Chondrocyte (in vitro differentiated cells): ENCODE data around the gene KLHL30. TPM values are rescaled to one million over a fixed set of nuclear protein-coding genes. Genes with fewer than 3 reads are reported as not detected.

Experiments
- DNase-seq: peaks from one replicate; pipeline ENCODE4 v3.0.0; 2021; ENCODE audit warnings: mixed read lengths, low spot score
- H3K27ac Mint-ChIP-seq: one replicate; pipeline ENCODE4 v1.8.0; 2021; ENCODE audit warnings: mild to moderate bottlenecking, moderate library complexity, mixed read lengths; ENCODE audit not compliant: unreplicated experiment
- H3K27me3 Mint-ChIP-seq: 2 replicates; pipeline ENCODE4 v1.8.0; 2021; ENCODE audit warnings: low read depth, mixed read lengths
- H3K36me3 Mint-ChIP-seq: 2 replicates; pipeline ENCODE4 v1.8.0; 2021; ENCODE audit warnings: low read depth, mixed read lengths
- H3K4me1 Mint-ChIP-seq: 2 replicates; pipeline ENCODE4 v1.8.0; 2021; ENCODE audit warnings: low read depth, mild to moderate bottlenecking, mixed read lengths
- H3K4me3 Mint-ChIP-seq: one replicate; pipeline ENCODE4 v1.8.0; 2021; ENCODE audit warnings: mild to moderate bottlenecking, moderate library complexity, mixed read lengths; ENCODE audit not compliant: unreplicated experiment
- H3K9me3 Mint-ChIP-seq: 2 replicates; pipeline ENCODE4 v1.8.0; 2021; ENCODE audit warnings: low read depth, mixed read lengths
- total RNA-seq: library from RNA; stranded (reverse); gene quantifications from 3 replicates; pipeline ENCODE4 v1.2.1, GENCODE V29; 2021
- TF ChIP-seq, protein P1 (sequence below): fragments of 200-600 bp; sonication (generic); IDR thresholded peaks from 2 replicates; pipeline ENCODE4 v1.5.0; 2021; ENCODE audit warnings: antibody characterized with exemption, mild to moderate bottlenecking, moderate library complexity

The KLHL30 gene
- total RNA-seq, 1 donor from 2014 or later = 25.6 TPM

- Mint-ChIP-seq H3K27ac (no peak overlapping the region), H3K9me3 (no peaks in the 10 kb centered on the region), H3K36me3 (no peaks in the 10 kb centered on the region), H3K4me3 (no peak overlapping the region), H3K4me1 (no peaks in the 10 kb centered on the region), H3K27me3 (no peaks in the 10 kb centered on the region)
- peak; percentile 93 for DNase-seq
- TF ChIP-seq, protein P1, sequence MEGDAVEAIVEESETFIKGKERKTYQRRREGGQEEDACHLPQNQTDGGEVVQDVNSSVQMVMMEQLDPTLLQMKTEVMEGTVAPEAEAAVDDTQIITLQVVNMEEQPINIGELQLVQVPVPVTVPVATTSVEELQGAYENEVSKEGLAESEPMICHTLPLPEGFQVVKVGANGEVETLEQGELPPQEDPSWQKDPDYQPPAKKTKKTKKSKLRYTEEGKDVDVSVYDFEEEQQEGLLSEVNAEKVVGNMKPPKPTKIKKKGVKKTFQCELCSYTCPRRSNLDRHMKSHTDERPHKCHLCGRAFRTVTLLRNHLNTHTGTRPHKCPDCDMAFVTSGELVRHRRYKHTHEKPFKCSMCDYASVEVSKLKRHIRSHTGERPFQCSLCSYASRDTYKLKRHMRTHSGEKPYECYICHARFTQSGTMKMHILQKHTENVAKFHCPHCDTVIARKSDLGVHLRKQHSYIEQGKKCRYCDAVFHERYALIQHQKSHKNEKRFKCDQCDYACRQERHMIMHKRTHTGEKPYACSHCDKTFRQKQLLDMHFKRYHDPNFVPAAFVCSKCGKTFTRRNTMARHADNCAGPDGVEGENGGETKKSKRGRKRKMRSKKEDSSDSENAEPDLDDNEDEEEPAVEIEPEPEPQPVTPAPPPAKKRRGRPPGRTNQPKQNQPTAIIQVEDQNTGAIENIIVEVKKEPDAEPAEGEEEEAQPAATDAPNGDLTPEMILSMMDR = no peak
Observed at GRCh38 chr2:238130111-238130695, 8.3 kb upstream of the KLHL30 start.

DNA sequence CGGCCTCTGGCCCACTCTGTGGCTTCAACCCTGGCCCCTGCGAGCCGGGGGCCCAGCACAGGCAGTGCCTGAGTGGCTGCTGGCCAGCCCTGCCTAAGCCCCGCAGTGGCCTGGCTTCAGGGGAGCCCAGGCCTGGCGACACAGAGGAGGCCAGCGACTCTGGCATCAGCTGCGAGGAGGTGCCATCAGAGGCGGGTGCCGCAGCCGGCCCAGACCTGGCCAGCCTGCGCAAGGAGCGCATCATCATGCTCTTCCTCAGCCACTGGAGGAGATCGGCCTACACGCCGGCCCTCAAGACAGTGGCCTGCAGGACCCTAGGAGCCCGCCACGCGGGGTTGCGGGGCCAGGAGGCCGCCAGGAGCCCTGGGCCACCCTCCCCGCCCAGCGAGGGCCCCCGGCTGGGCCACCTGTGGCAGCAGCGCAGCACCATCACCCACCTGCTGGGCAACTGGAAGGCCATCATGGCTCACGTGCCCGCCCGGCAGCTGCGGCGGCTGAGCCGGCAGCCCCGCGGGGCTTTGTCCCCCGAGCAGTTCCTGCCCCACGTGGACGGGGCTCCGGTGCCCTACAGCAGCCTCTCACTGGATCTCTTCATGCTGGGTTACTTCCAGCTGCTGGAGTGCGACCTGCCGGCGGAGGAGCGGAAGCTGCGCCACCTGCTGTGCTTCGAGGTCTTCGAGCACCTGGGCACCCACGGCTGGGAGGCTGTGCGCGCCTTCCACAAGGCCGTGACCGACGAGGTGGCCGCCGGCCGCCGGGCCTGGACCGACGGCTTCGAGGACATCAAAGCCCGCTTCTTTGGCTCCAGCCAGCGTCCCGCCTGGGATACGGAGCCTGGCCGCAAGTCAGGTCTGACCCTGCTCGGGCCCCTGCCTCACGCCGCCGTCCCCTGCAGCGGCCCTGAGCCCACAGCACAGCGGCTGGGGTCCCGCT lies 7.5 kb upstream of the KLHL30 start:
- TF ChIP-seq, protein P1 = no peak
- Mint-ChIP-seq H3K9me3 (no peaks in the 10 kb centered on the region), H3K4me3 (no peak overlapping the region), H3K4me1 (no peaks in the 10 kb centered on the region), H3K27ac (no peak overlapping the region), H3K36me3 (no peaks in the 10 kb centered on the region), H3K27me3 (no peaks in the 10 kb centered on the region)
- peak; percentile 86 for DNase-seq

DNA sequence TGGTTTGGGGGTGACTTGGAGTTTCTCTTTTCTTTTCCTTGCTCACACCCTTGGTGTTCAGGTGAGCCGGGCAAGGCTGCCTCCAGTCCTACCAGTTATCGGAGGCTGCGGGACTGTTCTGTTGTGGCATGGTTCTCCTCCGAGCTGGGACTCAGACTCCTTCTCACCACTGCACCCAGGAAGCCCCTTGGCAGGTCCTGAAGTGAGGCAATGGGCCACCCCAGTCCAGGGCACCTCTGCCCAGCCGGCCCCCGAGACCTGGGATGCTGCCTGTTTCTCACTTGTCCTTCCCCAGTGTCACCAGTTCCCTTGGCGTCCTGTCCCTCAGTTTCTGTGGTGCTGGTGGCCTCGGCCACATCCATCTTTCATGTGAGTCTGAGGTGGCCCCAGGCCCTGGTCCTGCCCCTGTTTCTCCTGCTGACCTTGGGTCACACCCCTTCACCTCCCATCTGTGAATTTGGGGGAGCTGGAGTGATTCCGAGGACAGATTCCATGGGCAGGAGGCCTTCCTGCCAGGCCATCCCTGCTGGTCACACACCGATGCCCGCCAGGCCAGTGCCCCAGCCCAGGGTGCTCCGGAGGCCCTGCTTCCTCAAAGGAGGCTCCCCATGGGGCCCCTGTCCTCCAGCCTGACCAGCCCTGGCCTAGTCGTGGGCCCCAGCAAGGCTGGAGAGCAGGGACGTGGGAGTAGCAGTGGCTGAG lies 6.6 kb upstream of the KLHL30 start:
- peak; percentile 90 for DNase-seq
- no peaks in the 10 kb centered on the region for H3K4me1 Mint-ChIP-seq
- H3K9me3 Mint-ChIP-seq = no peaks in the 10 kb centered on the region
- H3K4me3 Mint-ChIP-seq = no peak overlapping the region
- no peaks in the 10 kb centered on the region for H3K27me3 Mint-ChIP-seq
- H3K36me3 Mint-ChIP-seq = no peaks in the 10 kb centered on the region
- TF ChIP-seq, protein P1 = no peak
- no peak overlapping the region for H3K27ac Mint-ChIP-seq

DNA sequence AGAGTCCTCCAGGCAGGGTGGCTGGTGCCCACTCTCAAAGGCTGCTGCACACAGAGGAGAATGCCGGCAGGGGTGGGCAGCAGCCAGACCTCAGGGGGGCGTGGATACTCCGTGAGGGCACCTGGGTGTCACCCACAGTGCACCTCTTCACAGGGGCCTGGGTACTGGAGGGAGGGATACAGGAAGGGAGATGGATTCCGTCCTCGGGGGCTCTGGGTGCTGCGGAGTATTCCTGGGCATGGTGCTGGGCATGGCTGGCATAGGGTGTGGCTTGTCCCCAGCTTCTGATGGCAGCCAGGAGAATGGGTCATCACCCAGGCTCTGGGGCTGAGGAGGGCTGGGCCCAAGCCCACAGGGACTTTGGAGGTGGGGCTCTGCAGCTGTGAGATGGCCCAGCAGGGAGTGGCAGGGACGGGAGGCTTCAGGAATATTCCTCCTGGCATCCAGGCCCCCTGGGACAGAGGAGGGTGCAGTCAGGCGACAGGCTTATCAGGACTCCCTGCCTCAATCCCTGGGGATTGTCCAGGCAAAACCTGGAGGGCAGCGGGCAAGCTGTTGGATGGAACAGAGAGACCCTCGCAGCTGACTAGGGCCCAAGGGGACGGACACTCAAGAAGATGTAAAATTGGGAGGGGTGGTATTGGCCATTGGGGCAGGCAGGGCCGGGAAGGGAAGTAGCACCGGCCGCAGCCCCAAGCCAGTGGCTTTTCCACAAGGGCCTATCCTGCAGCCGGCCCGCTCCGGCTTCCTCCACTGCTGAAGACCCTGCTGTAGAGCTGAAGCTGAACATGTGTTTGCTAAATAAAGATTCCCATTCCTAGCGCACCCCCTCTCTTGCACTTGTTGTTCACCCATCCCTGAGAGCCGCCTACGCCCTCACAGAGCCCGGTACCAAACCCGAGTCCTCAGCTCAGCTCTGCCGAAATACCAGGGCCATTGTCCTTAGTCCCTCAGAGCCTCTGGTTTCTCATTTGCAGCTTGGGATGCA lies 5.7 kb upstream of the KLHL30 start:
- Mint-ChIP-seq H3K27ac (no peak overlapping the region), H3K27me3 (no peaks in the 10 kb centered on the region), H3K4me1 (peaks cover 2% of the 10 kb centered on the region), H3K36me3 (no peaks in the 10 kb centered on the region), H3K4me3 (no peak overlapping the region), H3K9me3 (no peaks in the 10 kb centered on the region)
- DNase-seq = peak; percentile 78
- TF ChIP-seq, protein P1 = no peak
